Ovary (tissue), 3 donors: ENCODE measurements around the gene ATF6.

Experiments used
- CTCF ChIP-seq, 3 donors: fragments of 450-650 bp in 2 of 3; fragments of 200-600 bp in 1 of 3; IDR thresholded peaks; one replicate each; pipeline versions ENCODE4 v1.5.1 to v1.8.0; 2016 to 2022; ENCODE audit warnings: antibody characterized with exemption in 3 of 3, mild to moderate bottlenecking in 1 of 3
- POLR2A ChIP-seq: fragments of 450-650 bp; IDR thresholded peaks from one replicate; pipeline ENCODE4 v1.6.1; 2017; ENCODE audit warnings: antibody characterized with exemption, mild to moderate bottlenecking, moderate library complexity
- donor health status: DM: no; HTN: no; CAD: no.

- TF ChIP-seq CTCF (IDR thresholded peaks at IDR 0.05) (no peak), POLR2A (no peak)
Measured at GRCh38 chr1:161940866-161941591, 174.9 kb downstream of the ATF6 start.
